ENCODE data around the gene KCNN3. TPM values are rescaled to one million over a fixed set of nuclear protein-coding genes. Genes with fewer than 3 reads are reported as not detected.

Gene KCNN3
- total RNA-seq, 1 experiment from 2014 or later, result 0.26 TPM

DNA sequence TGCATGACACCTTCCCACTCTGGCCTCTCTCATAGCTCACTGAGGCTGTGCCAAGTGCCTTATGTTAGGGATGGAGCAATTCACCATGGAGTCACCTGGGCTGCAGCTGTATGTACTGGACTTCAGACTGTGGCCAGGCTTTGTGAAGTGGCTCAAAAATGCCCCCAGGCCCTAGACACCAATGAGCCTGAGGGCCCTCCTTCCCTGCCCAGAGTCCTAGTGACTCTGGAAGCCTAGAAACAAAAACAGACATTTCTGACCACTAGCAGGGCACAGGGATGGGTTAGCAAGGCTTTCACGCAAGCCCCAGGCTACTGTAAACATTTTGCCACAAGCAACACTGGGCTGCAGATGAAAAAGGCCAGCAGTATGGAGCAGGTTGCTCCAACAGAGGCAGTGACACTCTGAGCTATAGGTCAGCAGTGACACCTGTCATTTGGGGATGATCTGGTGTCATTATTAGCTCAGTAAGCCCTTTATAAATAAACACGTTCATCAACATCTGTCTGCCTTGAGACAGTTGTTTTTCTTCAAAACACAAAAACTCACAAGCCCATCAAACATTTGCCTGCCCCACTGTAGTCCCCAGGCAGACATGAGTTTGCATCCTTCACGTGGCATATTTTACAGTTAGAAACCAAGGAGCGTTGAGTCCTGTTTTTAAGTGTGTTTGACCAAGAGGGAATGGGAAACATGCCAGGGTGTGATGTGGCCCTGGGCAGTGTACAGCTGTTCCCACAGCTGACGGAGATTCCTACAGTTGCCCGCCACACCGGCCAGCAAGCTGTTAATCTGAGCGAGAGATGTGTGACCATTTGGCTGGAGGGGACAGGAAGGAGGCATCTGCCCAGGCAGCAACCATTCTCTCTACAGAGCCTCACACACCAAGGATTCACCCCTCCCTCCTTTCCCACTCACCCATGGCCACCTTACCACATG, 66.8 kb downstream of the KCNN3 start:
- Histone ChIP-seq H3K4me1 (ENCODE audit: insufficient read depth, low read length) (no peaks in the 10 kb centered on the region), H3K27me3 (ENCODE audit: low read length) (peaks cover 94% of the 10 kb centered on the region), H4K20me1 (ENCODE audit: low read length) (no peaks in the 10 kb centered on the region), H3K27ac (ENCODE audit: low read length) (no peak overlapping the region), H3K79me2 (ENCODE audit: low read length) (no peaks in the 10 kb centered on the region), H3K9ac (ENCODE audit: low read length) (no peak overlapping the region), H2AFZ (ENCODE audit: low read length) (no peak overlapping the region), H3K9me2 (replicated peaks; ENCODE audit: low read length) (no peaks in the 10 kb centered on the region), H3F3A (ENCODE audit: low read length, unreplicated experiment) (no peaks in the 10 kb centered on the region), H3K36me3 (ENCODE audit: low read depth, low read length) (no peaks in the 10 kb centered on the region), H3K4me2 (ENCODE audit: low read length) (no peak overlapping the region), H3K4me3 (ENCODE audit: low read length) (no peak overlapping the region), H3K9me3 (ENCODE audit: low read length) (no peaks in the 10 kb centered on the region)
- TF ChIP-seq EZH2 (IDR thresholded peaks at IDR 0.05; ENCODE audit: low read length, unreplicated experiment) (no peak), EZH2phosphoT487 (IDR thresholded peaks at IDR 0.05; ENCODE audit: borderline replicate concordance, low read length) (no peak)
- TF ChIP-seq, protein P1, sequence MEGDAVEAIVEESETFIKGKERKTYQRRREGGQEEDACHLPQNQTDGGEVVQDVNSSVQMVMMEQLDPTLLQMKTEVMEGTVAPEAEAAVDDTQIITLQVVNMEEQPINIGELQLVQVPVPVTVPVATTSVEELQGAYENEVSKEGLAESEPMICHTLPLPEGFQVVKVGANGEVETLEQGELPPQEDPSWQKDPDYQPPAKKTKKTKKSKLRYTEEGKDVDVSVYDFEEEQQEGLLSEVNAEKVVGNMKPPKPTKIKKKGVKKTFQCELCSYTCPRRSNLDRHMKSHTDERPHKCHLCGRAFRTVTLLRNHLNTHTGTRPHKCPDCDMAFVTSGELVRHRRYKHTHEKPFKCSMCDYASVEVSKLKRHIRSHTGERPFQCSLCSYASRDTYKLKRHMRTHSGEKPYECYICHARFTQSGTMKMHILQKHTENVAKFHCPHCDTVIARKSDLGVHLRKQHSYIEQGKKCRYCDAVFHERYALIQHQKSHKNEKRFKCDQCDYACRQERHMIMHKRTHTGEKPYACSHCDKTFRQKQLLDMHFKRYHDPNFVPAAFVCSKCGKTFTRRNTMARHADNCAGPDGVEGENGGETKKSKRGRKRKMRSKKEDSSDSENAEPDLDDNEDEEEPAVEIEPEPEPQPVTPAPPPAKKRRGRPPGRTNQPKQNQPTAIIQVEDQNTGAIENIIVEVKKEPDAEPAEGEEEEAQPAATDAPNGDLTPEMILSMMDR (conservative IDR thresholded peaks at IDR 0.05; ENCODE audit: low read depth, low read length), result no peak
- no peak for DNase-seq
- ChIA-PET CTCF (no interaction called here), POLR2A (ENCODE audit: unreplicated experiment) (no interaction called here)
- ATAC-seq, result no peak
- BruUV-seq (replicated peaks), result no TSS peak
- intact Hi-C loops (cut with micrococcal nuclease), result no loop called here

DNA sequence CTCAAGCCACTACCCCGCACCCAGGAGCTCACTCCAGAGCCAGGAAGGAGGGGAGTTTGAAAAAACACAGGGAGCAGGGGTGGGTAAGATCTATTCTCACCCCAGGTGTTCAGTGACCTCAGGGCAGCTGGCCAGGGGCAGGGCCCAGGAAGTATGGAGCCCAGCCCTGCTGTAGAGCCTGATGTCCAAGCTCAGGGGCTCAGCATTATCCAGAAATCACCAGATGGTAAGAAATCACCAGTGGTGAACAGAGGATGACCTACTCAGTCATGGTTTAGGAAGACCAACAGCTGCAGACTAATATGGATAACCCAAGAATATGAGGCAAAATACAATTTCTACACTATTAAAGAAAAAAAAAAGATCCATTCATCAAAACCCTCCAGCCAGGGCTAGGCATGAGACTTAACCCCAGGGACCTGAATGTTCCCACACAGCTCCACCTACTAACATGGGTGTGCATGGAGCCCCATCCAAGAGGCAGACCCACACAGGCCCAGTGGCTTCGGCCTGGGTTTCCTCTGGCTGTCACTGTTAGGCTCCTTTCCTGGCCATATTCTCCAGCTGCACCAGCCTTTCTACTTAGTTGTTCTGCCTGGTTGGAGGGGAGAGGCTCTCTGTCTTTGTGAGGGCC, 67.6 kb downstream of the KCNN3 start:
- no peak overlapping the region for H3K4me3 ChIP-seq (ENCODE audit: low read length)
- TF ChIP-seq, protein P1 (conservative IDR thresholded peaks at IDR 0.05; ENCODE audit: low read depth, low read length), result no peak
- TF ChIP-seq EZH2 (IDR thresholded peaks at IDR 0.05; ENCODE audit: low read length, unreplicated experiment) (no peak), EZH2phosphoT487 (IDR thresholded peaks at IDR 0.05; ENCODE audit: borderline replicate concordance, low read length) (no peak)
- no peak overlapping the region for H3K9ac ChIP-seq (ENCODE audit: low read length)
- H3K27me3 ChIP-seq (ENCODE audit: low read length), result peaks cover 94% of the 10 kb centered on the region
- no peaks in the 10 kb centered on the region for H3K9me2 ChIP-seq (replicated peaks; ENCODE audit: low read length)
- H3K36me3 ChIP-seq (ENCODE audit: low read depth, low read length), result no peaks in the 10 kb centered on the region
- ChIA-PET CTCF (no interaction called here), POLR2A (ENCODE audit: unreplicated experiment) (no interaction called here)
- no peaks in the 10 kb centered on the region for H3K4me1 ChIP-seq (ENCODE audit: insufficient read depth, low read length)
- no peak overlapping the region for H2AFZ ChIP-seq (ENCODE audit: low read length)
- no peaks in the 10 kb centered on the region for H4K20me1 ChIP-seq (ENCODE audit: low read length)
- no peak for ATAC-seq
- no peaks in the 10 kb centered on the region for H3K79me2 ChIP-seq (ENCODE audit: low read length)
- no peak overlapping the region for H3K27ac ChIP-seq (ENCODE audit: low read length)
- DNase-seq, result no peak
- H3F3A ChIP-seq (ENCODE audit: low read length, unreplicated experiment), result no peaks in the 10 kb centered on the region
- H3K4me2 ChIP-seq (ENCODE audit: low read length), result no peak overlapping the region
- intact Hi-C loops (cut with micrococcal nuclease), result no loop called here
- no TSS peak for BruUV-seq (replicated peaks)
- no peaks in the 10 kb centered on the region for H3K9me3 ChIP-seq (ENCODE audit: low read length)
